Effector memory CD4-positive, alpha-beta T cell (primary cell): ENCODE results near the gene ABCA7.

Experiments
- DNase-seq, 3 donors: peaks; one replicate each; pipeline ENCODE4 v3.0.0-alpha.2; 2020
- H3K27ac ChIP-seq: 2 replicates; pipeline ENCODE4 v1.7.0; 2013; ENCODE audit warnings: mild to moderate bottlenecking, low read length, moderate library complexity; ENCODE audit not compliant: insufficient read depth, poor library complexity, severe bottlenecking
- H3K27me3 ChIP-seq: replicated peaks from 2 replicates; pipeline ENCODE4 v1.7.0; 2013; ENCODE audit warnings: mild to moderate bottlenecking, low read length; ENCODE audit not compliant: insufficient read depth, control insufficient read depth, poor library complexity, severe bottlenecking
- H3K36me3 ChIP-seq: 2 replicates; pipeline ENCODE4 v1.7.0; 2013; ENCODE audit warnings: mild to moderate bottlenecking, low read length, moderate library complexity; ENCODE audit not compliant: control insufficient read depth, insufficient read depth
- H3K4me1 ChIP-seq: 2 replicates; pipeline ENCODE4 v1.7.0; 2013; ENCODE audit warnings: low read length, mild to moderate bottlenecking; ENCODE audit not compliant: control insufficient read depth, insufficient read depth, poor library complexity, severe bottlenecking
- H3K4me3 ChIP-seq: 2 replicates; pipeline ENCODE4 v1.7.0; 2013; ENCODE audit warnings: low read length, low read depth, mild to moderate bottlenecking; ENCODE audit not compliant: insufficient read depth, poor library complexity, severe bottlenecking
- H3K9me3 ChIP-seq: 2 replicates; pipeline ENCODE4 v1.7.0; 2013; ENCODE audit warnings: mild to moderate bottlenecking, low read length, moderate library complexity; ENCODE audit not compliant: control insufficient read depth

ABCA7 gene

DNA sequence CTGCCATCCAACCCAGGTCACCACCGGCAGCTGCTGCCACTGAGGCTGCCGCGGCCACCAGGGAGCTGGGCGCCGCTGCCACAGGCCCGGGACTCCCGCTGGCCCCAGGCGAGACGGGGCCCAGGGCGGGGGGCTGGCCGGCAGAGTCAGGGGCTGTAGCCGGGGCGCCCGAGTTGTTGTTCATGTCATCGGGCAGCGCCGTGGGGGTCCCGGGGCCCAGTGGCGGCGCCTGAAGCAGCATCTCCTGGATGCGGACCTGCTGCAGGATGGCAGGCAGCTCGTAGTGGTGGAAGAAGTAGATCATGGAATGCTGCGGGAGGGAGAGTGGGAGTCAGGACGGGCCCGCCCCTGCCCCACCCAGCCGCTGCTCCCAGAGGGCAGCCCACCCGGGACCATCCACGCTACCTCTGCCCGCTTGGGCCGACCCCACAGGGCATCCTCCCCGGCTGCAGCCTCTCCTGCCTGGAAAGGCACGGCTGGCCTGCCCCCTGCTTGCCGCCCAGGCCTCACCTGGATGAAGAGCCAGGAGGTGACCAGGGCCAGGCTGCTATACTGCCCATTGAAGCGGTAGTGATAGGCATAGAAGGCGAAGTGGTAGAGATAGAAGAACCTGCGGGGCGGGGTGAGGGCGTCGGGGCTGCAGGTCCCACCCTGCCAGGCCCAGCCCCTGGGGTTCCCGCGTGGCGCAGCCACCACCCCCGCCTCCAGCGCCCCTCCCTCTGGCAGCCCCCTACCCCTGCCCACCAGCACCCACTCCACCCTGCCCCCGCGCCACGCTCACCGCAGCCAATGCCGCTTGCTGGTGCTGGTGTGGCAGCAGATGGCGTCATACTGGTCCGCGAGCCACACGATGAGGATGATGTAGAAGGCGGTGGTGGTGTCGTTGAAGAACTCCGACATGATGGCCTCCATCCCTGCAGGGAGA lies 29.1 kb upstream of the ABCA7 start:
- no peak overlapping the region for H3K4me3 ChIP-seq
- H3K4me1 ChIP-seq: peaks cover 10% of the 10 kb centered on the region
- DNase-seq: no peak
- H3K36me3 ChIP-seq: peaks cover 51% of the 10 kb centered on the region
- H3K9me3 ChIP-seq: no peaks in the 10 kb centered on the region
- H3K27me3 ChIP-seq: no peaks in the 10 kb centered on the region
- no peak overlapping the region for H3K27ac ChIP-seq

- Histone ChIP-seq H3K36me3 (peaks cover 57% of the 10 kb centered on the region), H3K27me3 (no peaks in the 10 kb centered on the region), H3K4me1 (peaks cover 14% of the 10 kb centered on the region), H3K4me3 (no peak overlapping the region), H3K27ac (no peak overlapping the region), H3K9me3 (no peaks in the 10 kb centered on the region)
- DNase-seq: no peak
Observed at GRCh38 chr19:1011831-1012333, 28.0 kb upstream of the ABCA7 start.

- Histone ChIP-seq H3K27me3 (no peaks in the 10 kb centered on the region), H3K4me1 (peaks cover 18% of the 10 kb centered on the region), H3K9me3 (no peaks in the 10 kb centered on the region), H3K4me3 (no peak overlapping the region), H3K27ac (no peak overlapping the region), H3K36me3 (peaks cover 57% of the 10 kb centered on the region)
- no peak for DNase-seq
Observed at GRCh38 chr19:1012334-1012733, 27.6 kb upstream of the ABCA7 start.

- peaks cover 57% of the 10 kb centered on the region for H3K36me3 ChIP-seq
- no peak for DNase-seq
- H3K27me3 ChIP-seq: no peaks in the 10 kb centered on the region
- no peak overlapping the region for H3K27ac ChIP-seq
- no peak overlapping the region for H3K4me3 ChIP-seq
- H3K9me3 ChIP-seq: no peaks in the 10 kb centered on the region
- peaks cover 27% of the 10 kb centered on the region for H3K4me1 ChIP-seq
Observed at GRCh38 chr19:1013218-1013617, 26.7 kb upstream of the ABCA7 start.

DNA sequence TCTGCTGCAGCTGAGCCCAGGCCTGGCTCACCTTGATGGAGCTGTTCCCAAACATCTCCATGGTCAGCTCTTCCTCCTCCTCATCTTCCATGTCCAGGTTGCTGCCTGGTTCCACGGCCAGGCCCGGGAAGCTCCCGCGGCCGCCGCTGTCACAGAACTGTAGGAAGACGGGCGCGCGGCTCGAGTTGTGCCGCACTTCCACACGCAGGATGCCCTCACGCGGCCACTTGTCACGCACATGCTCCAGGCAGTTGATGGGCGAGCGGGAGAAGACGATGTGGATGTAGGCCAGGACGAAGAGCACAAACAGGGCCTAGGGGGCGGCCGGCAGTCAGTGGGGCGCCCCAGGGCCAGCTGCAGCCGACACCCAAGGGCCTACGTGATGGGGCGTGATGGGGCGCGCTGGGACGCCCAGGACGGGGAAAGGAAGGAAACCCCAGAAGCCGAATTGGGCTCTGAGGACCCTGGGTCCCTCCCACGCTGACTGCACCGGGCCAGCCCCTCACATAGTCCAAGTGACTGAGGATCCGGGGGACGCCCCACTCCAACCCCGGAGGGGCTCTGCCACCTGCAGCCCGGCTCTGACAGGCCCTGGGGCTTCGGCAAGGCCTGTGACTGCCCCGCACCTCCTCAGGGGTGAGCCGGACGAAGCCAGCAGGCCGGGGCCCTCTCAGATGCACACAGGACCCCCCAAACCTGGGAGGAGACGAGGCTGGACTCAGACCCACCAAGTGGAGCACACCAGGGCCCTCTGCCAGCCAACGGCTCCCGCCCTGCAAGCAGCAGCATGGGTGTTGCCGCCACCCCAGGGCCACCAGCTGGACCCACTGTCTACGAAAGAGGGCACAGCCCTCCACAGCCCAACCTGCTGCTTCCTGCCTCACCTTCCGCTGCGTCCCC lies 25.5 kb upstream of the ABCA7 start:
- DNase-seq: no peak
- Histone ChIP-seq H3K4me3 (no peak overlapping the region), H3K9me3 (no peaks in the 10 kb centered on the region), H3K36me3 (peaks cover 57% of the 10 kb centered on the region), H3K27ac (no peak overlapping the region), H3K4me1 (peaks cover 36% of the 10 kb centered on the region), H3K27me3 (no peaks in the 10 kb centered on the region)

DNA sequence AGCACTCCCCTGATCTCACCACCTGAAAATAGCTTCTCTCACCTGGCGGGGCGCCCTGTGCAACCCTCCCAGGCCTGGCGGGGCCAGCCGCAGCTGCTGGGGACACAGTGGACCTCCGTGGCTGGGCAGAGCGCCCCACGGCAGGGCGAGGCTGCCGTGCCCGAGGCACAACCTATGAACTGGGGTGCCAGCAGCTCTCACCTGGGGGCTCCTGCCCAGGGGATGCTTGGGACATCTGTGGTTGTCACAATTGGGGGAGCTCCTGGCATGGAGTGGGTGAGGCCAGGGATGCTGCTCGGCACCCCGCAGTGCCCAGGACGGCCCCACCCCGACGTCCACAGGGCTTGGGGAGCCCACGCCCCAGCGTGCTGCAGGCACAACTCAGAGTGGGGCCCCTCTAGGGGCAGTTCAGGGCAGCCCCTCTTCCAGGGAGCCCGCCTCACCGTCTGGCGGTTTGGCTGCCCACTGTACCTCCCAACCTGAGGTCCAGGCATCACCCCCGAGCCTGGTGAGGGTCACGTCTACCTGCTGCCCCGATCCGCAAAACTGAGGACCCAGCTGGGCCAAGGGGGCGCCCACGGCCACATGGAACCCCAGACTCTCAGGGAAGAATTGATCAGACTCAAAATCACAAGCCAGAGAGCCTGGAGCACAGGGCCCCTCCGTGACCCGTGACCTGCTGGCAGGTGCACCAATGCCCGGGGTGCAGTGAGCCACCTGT lies 24.7 kb upstream of the ABCA7 start:
- H3K27me3 ChIP-seq: no peaks in the 10 kb centered on the region
- H3K27ac ChIP-seq: no peak overlapping the region
- peaks cover 49% of the 10 kb centered on the region for H3K36me3 ChIP-seq
- peaks cover 41% of the 10 kb centered on the region for H3K4me1 ChIP-seq
- H3K4me3 ChIP-seq: no peak overlapping the region
- no peak for DNase-seq
- H3K9me3 ChIP-seq: no peaks in the 10 kb centered on the region

GRCh38 chr19:1015782-1016646 lies 23.9 kb upstream of the ABCA7 start:
- DNase-seq: no peak
- Histone ChIP-seq H3K4me3 (no peak overlapping the region), H3K36me3 (peaks cover 41% of the 10 kb centered on the region), H3K27me3 (no peaks in the 10 kb centered on the region), H3K27ac (no peak overlapping the region), H3K9me3 (no peaks in the 10 kb centered on the region), H3K4me1 (peaks cover 41% of the 10 kb centered on the region)

GRCh38 chr19:1016647-1017114 lies 23.2 kb upstream of the ABCA7 start:
- Histone ChIP-seq H3K9me3 (no peaks in the 10 kb centered on the region), H3K27me3 (no peaks in the 10 kb centered on the region), H3K4me1 (peaks cover 41% of the 10 kb centered on the region), H3K4me3 (no peak overlapping the region), H3K27ac (no peak overlapping the region), H3K36me3 (peaks cover 36% of the 10 kb centered on the region)
- DNase-seq: no peak
